OCI-LY1 (cell line): ENCODE measurements around the gene SNX12.

Experiments used
- H2AFZ ChIP-seq: fragments of 200-600 bp; sonication (generic), shearing (Covaris generic); 2 replicates; pipeline ENCODE4 v1.6.0; 2014; ENCODE audit warnings: antibody characterized with exemption, mild to moderate bottlenecking, low read length
- H3F3A ChIP-seq: fragments of 200-600 bp; sonication (generic), shearing (Covaris generic); 2 replicates; pipeline ENCODE4 v1.6.0; 2014; ENCODE audit warnings: mild to moderate bottlenecking, antibody characterized with exemption, low read length, moderate library complexity; ENCODE audit not compliant: insufficient read depth
- H3K27ac ChIP-seq: fragments of 200-600 bp; sonication (generic); 2 replicates; pipeline ENCODE4 v1.5.1; 2014; ENCODE audit warnings: low read length, mixed run types, mild to moderate bottlenecking, low read depth; ENCODE audit not compliant: poor library complexity, severe bottlenecking
- H3K27me3 ChIP-seq: fragments of 200-600 bp; sonication (generic); 2 replicates; pipeline ENCODE4 v1.6.0; 2014; ENCODE audit warnings: antibody characterized with exemption, mild to moderate bottlenecking, low read length, moderate library complexity; ENCODE audit not compliant: insufficient read depth
- H3K36me3 ChIP-seq: fragments of 200-600 bp; sonication (generic); 2 replicates; pipeline ENCODE4 v1.6.1; 2014; ENCODE audit warnings: mild to moderate bottlenecking, antibody characterized with exemption, low read length, moderate library complexity, mixed read lengths; ENCODE audit not compliant: insufficient read depth
- H3K4me1 ChIP-seq: fragments of 200-600 bp; sonication (generic); 2 replicates; pipeline ENCODE4 v1.5.1; 2014; ENCODE audit warnings: mild to moderate bottlenecking, low read length, moderate library complexity; ENCODE audit not compliant: insufficient read depth, severe bottlenecking
- H3K4me2 ChIP-seq: fragments of 200-600 bp; sonication (generic), shearing (Covaris generic); 2 replicates; pipeline ENCODE4 v1.6.1; 2014; ENCODE audit warnings: low read length
- H3K4me3 ChIP-seq: fragments of 200-600 bp; sonication (generic); 2 replicates; pipeline ENCODE4 v1.5.1; 2014; ENCODE audit warnings: low read length, low read depth, mild to moderate bottlenecking, mixed read lengths; ENCODE audit not compliant: poor library complexity, severe bottlenecking
- H3K79me2 ChIP-seq: fragments of 200-600 bp; shearing (Covaris generic); 2 replicates; pipeline ENCODE4 v1.6.1; 2016; ENCODE audit warnings: mixed run types, low read length, mixed read lengths; ENCODE audit not compliant: insufficient read depth
- H3K9ac ChIP-seq: fragments of 200-600 bp; sonication (generic), shearing (Covaris generic); 2 replicates; pipeline ENCODE4 v1.6.1; 2014; ENCODE audit warnings: mild to moderate bottlenecking, low read length, mixed read lengths
- H3K9me2 ChIP-seq: fragments of 200-600 bp; sonication (generic), shearing (Covaris generic); 2 replicates; pipeline ENCODE4 v1.6.1; 2014; ENCODE audit warnings: low read depth, mild to moderate bottlenecking, low read length, mixed read lengths
- H3K9me3 ChIP-seq: fragments of 200-600 bp; shearing (Covaris generic); 2 replicates; pipeline ENCODE4 v1.6.1; 2014; ENCODE audit warnings: low read length, mixed read lengths
- H4K20me1 ChIP-seq: fragments of 200-600 bp; sonication (generic), shearing (Covaris generic); 2 replicates; pipeline ENCODE4 v1.6.0; 2016; ENCODE audit warnings: mild to moderate bottlenecking, low read length; ENCODE audit not compliant: insufficient read depth
- EZH2 ChIP-seq: fragments of 200-600 bp; sonication (generic), shearing (Covaris generic); IDR thresholded peaks from 2 replicates; pipeline ENCODE4 v1.8.0; 2017; ENCODE audit warnings: borderline replicate concordance, mixed run types, mild to moderate bottlenecking, antibody characterized with exemption, low read length, moderate library complexity, mixed read lengths
- TF ChIP-seq, protein P1 (sequence below): fragments of 200-600 bp; sonication (generic), shearing (Covaris generic); IDR thresholded peaks from 2 replicates; pipeline ENCODE4 v1.5.1; 2017; ENCODE audit warnings: mild to moderate bottlenecking, antibody characterized with exemption, low read length, moderate library complexity, mixed read lengths

Gene SNX12

DNA sequence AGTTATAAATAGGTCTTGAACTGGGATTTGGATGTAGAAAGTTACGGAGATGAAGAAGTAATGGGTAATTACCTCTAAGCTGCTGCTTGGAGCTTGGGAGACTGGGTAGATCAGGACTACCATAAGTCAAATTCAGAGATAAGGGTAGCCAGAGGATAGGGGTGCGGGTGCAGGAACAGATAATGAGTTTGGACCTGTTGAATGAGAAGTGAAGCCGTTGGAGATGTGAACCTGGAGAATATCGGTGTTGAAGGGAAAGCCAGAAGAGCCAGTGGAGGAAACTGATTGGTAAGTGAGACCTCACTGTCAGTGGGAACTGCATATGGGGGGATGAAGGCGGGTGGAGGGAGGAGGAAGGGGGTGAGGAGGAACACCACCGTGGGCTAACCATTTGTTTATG, 26.9 kb upstream of the SNX12 start:
- Histone ChIP-seq H3K4me1 (peaks cover 16% of the 10 kb centered on the region), H3K27me3 (no peaks in the 10 kb centered on the region), H3K9me3 (no peaks in the 10 kb centered on the region), H3K9ac (peak overlapping the region; percentile 67), H3F3A (no peaks in the 10 kb centered on the region), H4K20me1 (no peaks in the 10 kb centered on the region), H3K79me2 (no peaks in the 10 kb centered on the region), H3K36me3 (no peaks in the 10 kb centered on the region), H3K4me2 (peak overlapping the region; percentile 72), H3K4me3 (peak overlapping the region; percentile 69), H3K9me2 (no peaks in the 10 kb centered on the region), H2AFZ (no peak overlapping the region), H3K27ac (no peak overlapping the region)
- TF ChIP-seq, protein P1, sequence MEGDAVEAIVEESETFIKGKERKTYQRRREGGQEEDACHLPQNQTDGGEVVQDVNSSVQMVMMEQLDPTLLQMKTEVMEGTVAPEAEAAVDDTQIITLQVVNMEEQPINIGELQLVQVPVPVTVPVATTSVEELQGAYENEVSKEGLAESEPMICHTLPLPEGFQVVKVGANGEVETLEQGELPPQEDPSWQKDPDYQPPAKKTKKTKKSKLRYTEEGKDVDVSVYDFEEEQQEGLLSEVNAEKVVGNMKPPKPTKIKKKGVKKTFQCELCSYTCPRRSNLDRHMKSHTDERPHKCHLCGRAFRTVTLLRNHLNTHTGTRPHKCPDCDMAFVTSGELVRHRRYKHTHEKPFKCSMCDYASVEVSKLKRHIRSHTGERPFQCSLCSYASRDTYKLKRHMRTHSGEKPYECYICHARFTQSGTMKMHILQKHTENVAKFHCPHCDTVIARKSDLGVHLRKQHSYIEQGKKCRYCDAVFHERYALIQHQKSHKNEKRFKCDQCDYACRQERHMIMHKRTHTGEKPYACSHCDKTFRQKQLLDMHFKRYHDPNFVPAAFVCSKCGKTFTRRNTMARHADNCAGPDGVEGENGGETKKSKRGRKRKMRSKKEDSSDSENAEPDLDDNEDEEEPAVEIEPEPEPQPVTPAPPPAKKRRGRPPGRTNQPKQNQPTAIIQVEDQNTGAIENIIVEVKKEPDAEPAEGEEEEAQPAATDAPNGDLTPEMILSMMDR = no peak
- TF ChIP-seq EZH2 = no peak

DNA sequence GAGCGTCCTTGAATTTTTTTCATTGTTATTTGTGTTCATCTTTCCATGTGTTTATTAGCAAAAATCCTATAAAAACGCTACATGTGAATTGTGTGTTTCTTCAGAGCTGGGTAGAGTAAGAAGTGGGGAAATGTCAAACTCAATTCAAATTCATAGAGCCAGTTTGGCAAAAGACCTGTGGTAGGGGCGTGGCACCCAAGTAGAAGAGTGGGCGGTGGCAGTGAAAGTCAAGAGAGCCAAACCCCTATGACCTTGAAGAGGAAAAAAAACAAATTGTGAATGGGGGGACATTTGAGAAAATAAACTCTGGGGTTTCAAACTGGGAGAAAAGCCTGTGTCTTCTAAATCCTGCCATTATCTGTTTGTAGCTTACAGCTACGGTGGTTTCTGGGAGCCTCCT, 23.1 kb upstream of the SNX12 start:
- Histone ChIP-seq H3K9ac (no peak overlapping the region), H3K4me2 (no peak overlapping the region), H2AFZ (no peak overlapping the region), H3K4me3 (no peak overlapping the region), H3K79me2 (no peaks in the 10 kb centered on the region), H3K27ac (no peak overlapping the region), H3F3A (no peaks in the 10 kb centered on the region), H3K9me2 (no peaks in the 10 kb centered on the region), H3K9me3 (no peaks in the 10 kb centered on the region), H3K36me3 (no peaks in the 10 kb centered on the region), H4K20me1 (no peaks in the 10 kb centered on the region), H3K4me1 (peaks cover 8% of the 10 kb centered on the region), H3K27me3 (no peaks in the 10 kb centered on the region)
- TF ChIP-seq, protein P1 = no peak
- no peak for TF ChIP-seq EZH2

DNA sequence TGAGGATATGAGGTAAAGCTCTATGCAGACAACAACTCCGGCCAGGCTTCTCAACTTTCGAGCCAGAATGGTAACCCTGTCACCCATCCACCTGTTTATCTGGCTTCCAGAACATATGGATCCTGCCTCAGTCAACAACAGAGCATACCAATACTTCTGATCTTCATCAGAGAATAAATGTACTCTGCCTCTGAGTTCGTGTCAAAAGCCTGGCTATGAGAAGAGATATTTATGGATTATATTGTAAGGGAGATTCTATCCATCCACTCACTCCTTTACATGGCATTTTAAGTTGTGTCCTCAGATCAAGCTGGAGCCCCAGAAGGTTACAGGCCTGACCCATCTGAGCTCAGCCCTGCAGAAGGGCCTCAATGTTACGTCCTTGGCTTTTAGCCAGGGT, 17.8 kb upstream of the SNX12 start:
- Histone ChIP-seq H3K27ac (no peak overlapping the region), H3F3A (no peaks in the 10 kb centered on the region), H3K79me2 (no peaks in the 10 kb centered on the region), H4K20me1 (no peaks in the 10 kb centered on the region), H3K9me2 (no peaks in the 10 kb centered on the region), H3K9ac (no peak overlapping the region), H3K4me1 (no peaks in the 10 kb centered on the region), H3K4me3 (no peak overlapping the region), H3K36me3 (no peaks in the 10 kb centered on the region), H3K4me2 (no peak overlapping the region), H3K27me3 (no peaks in the 10 kb centered on the region), H2AFZ (no peak overlapping the region), H3K9me3 (no peaks in the 10 kb centered on the region)
- TF ChIP-seq, protein P1 = no peak
- TF ChIP-seq EZH2 = no peak
